HEK293 (cell line): ENCODE measurements around the gene CFAP97D2.

Source experiments
- CTCF ChIA-PET: fragments of 350-600 bp; formaldehyde crosslinking; extraction: SDS; loops from one replicate; lab custom pipeline; 2021; ENCODE audit warnings: antibody characterized with exemption; lab: Yijun Ruan, JAX
- POLR2A ChIA-PET: fragments of 300-600 bp; formaldehyde crosslinking; extraction: SDS; loops from one replicate; lab custom pipeline; 2020; ENCODE audit warnings: antibody characterized with exemption, inconsistent platforms; lab: Yijun Ruan, JAX
- H3K27ac ChIP-seq: fragments of 200-500 bp; sonication (Bioruptor generic); 2 replicates; pipeline ENCODE4 v1.5.1; 2014; ENCODE audit warnings: low read depth, low read length, control low read depth, inconsistent platforms; ENCODE audit errors: extremely low read depth
- H3K36me3 ChIP-seq, 2 experiments: fragments of 200-500 bp in 1 of 2; sonication (Bioruptor generic) in 1 of 2; 1 replicate in 1 of 2; 2 replicates in 1 of 2; pipeline ENCODE4 v1.5.1; 2014 to 2017; ENCODE audit warnings: inconsistent platforms in 2 of 2, low read length in 2 of 2; ENCODE audit not compliant: control insufficient read depth in 2 of 2, insufficient read depth in 1 of 2
- H3K4me1 ChIP-seq: fragments of 200-500 bp; sonication (Bioruptor generic); 2 replicates; pipeline ENCODE4 v1.5.1; 2014; ENCODE audit warnings: mild to moderate bottlenecking, low read length, inconsistent platforms; ENCODE audit not compliant: control insufficient read depth, insufficient read depth
- H3K4me3 ChIP-seq: 2 replicates; pipeline ENCODE4 v1.5.1; 2011; ENCODE audit warnings: low read depth, mild to moderate bottlenecking, control low read depth, low read length, moderate library complexity
- H3K9me3 ChIP-seq: fragments of 200-500 bp; sonication (Bioruptor generic); 2 replicates; pipeline ENCODE4 v1.5.1; 2014; ENCODE audit warnings: low read depth, low read length, inconsistent platforms; ENCODE audit not compliant: control insufficient read depth, insufficient read depth
- HOXA7 ChIP-seq: sonication (generic); formaldehyde crosslinking; IDR thresholded peaks from 2 replicates; pipeline ENCODE4 v1.8.1; 2022; ENCODE audit warnings: missing genetic modification reagents, borderline replicate concordance
- KLF1 ChIP-seq: fragments of 450-650 bp; formaldehyde crosslinking; IDR thresholded peaks from 2 replicates; pipeline ENCODE4 v1.5.1; 2016; ENCODE audit warnings: missing biosample characterization, missing genetic modification characterization
- SCRT2 ChIP-seq: fragments of 450-650 bp; formaldehyde crosslinking; IDR thresholded peaks from 2 replicates; pipeline ENCODE4 v1.5.1; 2016; ENCODE audit warnings: missing biosample characterization, missing genetic modification characterization
- SP7 ChIP-seq: fragments of 450-650 bp; formaldehyde crosslinking; IDR thresholded peaks from 2 replicates; pipeline ENCODE4 v1.5.1; 2016; ENCODE audit warnings: missing biosample characterization, missing genetic modification characterization
- YY2 ChIP-seq: fragments of 450-650 bp; formaldehyde crosslinking; IDR thresholded peaks from 2 replicates; pipeline ENCODE4 v1.5.1; 2016; ENCODE audit warnings: missing biosample characterization, missing genetic modification characterization
- ZFHX2 ChIP-seq: fragments of 450-650 bp; formaldehyde crosslinking; conservative IDR thresholded peaks from 2 replicates; pipeline ENCODE4 v1.5.1; 2016; ENCODE audit warnings: missing biosample characterization, missing genetic modification characterization
- ZNF146 ChIP-seq: fragments of 450-650 bp; formaldehyde crosslinking; IDR thresholded peaks from 2 replicates; pipeline ENCODE4 v1.5.1; 2016; ENCODE audit warnings: missing biosample characterization, missing genetic modification characterization
- ZNF155 ChIP-seq: fragments of 450-650 bp; formaldehyde crosslinking; IDR thresholded peaks from 2 replicates; pipeline ENCODE4 v1.5.1; 2016; ENCODE audit warnings: missing biosample characterization, missing genetic modification characterization
- ZNF16 ChIP-seq: fragments of 450-650 bp; formaldehyde crosslinking; IDR thresholded peaks from 2 replicates; pipeline ENCODE4 v1.5.1; 2016; ENCODE audit warnings: low read depth, missing biosample characterization, missing genetic modification characterization
- ZNF292 ChIP-seq: fragments of 450-650 bp; formaldehyde crosslinking; IDR thresholded peaks from 2 replicates; pipeline ENCODE4 v1.5.1; 2016; ENCODE audit warnings: low read depth, missing biosample characterization, missing genetic modification characterization, borderline replicate concordance
- ZNF324 ChIP-seq: fragments of 450-650 bp; formaldehyde crosslinking; IDR thresholded peaks from 2 replicates; pipeline ENCODE4 v1.5.1; 2016; ENCODE audit warnings: missing biosample characterization, missing genetic modification characterization
- ZNF514 ChIP-seq: fragments of 450-650 bp; formaldehyde crosslinking; IDR thresholded peaks from 2 replicates; pipeline ENCODE4 v1.5.1; 2016; ENCODE audit warnings: missing biosample characterization, missing genetic modification characterization
- ZNF549 ChIP-seq: fragments of 450-650 bp; IDR thresholded peaks from 2 replicates; pipeline ENCODE4 v1.5.1; 2018; ENCODE audit warnings: missing biosample characterization, missing genetic modification characterization, mild to moderate bottlenecking, inconsistent platforms, moderate library complexity
- ZNF560 ChIP-seq: fragments of 450-650 bp; formaldehyde crosslinking; IDR thresholded peaks from 2 replicates; pipeline ENCODE4 v1.5.1; 2017; ENCODE audit warnings: missing biosample characterization, missing genetic modification characterization, borderline replicate concordance
- ZNF624 ChIP-seq: fragments of 450-650 bp; formaldehyde crosslinking; IDR thresholded peaks from 2 replicates; pipeline ENCODE4 v1.5.1; 2017; ENCODE audit warnings: missing biosample characterization, missing genetic modification characterization
- ZNF629 ChIP-seq: fragments of 450-650 bp; formaldehyde crosslinking; IDR thresholded peaks from 2 replicates; pipeline ENCODE4 v1.5.1; 2017; ENCODE audit warnings: missing biosample characterization, missing genetic modification characterization
- ZNF701 ChIP-seq: fragments of 450-650 bp; formaldehyde crosslinking; IDR thresholded peaks from 2 replicates; pipeline ENCODE4 v1.5.1; 2016; ENCODE audit warnings: missing biosample characterization, missing genetic modification characterization
- ZNF768 ChIP-seq: fragments of 450-650 bp; formaldehyde crosslinking; IDR thresholded peaks from 2 replicates; pipeline ENCODE4 v1.5.1; 2018; ENCODE audit warnings: missing biosample characterization, mild to moderate bottlenecking, missing genetic modification characterization
- ZNF837 ChIP-seq: fragments of 450-650 bp; formaldehyde crosslinking; IDR thresholded peaks from 2 replicates; pipeline ENCODE4 v1.5.1; 2016; ENCODE audit warnings: missing biosample characterization, missing genetic modification characterization
- TF ChIP-seq, protein P1 (sequence below): fragments of 450-650 bp; formaldehyde crosslinking; IDR thresholded peaks from 2 replicates; pipeline ENCODE4 v1.5.1; 2016; ENCODE audit warnings: missing biosample characterization, missing genetic modification characterization
- TF ChIP-seq, protein P2 (sequence below): fragments of 450-650 bp; formaldehyde crosslinking; IDR thresholded peaks from 2 replicates; pipeline ENCODE4 v1.5.1; 2016; ENCODE audit warnings: missing biosample characterization, missing genetic modification characterization
- TF ChIP-seq, protein P3 (sequence below): fragments of 450-650 bp; formaldehyde crosslinking; IDR thresholded peaks from 2 replicates; pipeline ENCODE4 v1.5.1; 2016; ENCODE audit warnings: missing biosample characterization, missing genetic modification characterization

CFAP97D2 gene

DNA sequence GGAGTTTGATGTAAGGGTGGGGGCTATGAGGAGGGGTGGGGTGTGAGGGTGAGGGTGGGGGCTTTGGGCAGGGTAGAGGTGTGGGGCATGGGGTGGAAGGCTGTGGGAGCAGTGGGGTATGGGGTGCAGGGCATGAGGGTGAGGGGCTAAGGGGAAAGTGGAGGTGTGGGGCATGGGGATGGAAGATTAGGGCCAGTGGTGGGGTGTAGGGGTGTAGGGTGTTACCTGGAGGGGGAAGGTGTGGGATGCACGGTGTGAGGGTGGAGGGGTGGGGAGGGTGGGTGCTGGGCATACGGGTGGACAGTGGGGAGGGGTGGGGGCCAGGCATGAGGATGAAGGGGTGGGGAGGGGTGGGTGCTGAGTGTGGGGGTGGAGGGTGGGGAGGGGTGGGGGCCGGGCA is 23.7 kb upstream of the CFAP97D2 start (continued):
- TF ChIP-seq YY2: no peak
- TF ChIP-seq ZNF292: no peak
- no peak for TF ChIP-seq ZNF514 (tag by site-specific recombination)
- TF ChIP-seq ZNF16 (tag by site-specific recombination): no peak

DNA sequence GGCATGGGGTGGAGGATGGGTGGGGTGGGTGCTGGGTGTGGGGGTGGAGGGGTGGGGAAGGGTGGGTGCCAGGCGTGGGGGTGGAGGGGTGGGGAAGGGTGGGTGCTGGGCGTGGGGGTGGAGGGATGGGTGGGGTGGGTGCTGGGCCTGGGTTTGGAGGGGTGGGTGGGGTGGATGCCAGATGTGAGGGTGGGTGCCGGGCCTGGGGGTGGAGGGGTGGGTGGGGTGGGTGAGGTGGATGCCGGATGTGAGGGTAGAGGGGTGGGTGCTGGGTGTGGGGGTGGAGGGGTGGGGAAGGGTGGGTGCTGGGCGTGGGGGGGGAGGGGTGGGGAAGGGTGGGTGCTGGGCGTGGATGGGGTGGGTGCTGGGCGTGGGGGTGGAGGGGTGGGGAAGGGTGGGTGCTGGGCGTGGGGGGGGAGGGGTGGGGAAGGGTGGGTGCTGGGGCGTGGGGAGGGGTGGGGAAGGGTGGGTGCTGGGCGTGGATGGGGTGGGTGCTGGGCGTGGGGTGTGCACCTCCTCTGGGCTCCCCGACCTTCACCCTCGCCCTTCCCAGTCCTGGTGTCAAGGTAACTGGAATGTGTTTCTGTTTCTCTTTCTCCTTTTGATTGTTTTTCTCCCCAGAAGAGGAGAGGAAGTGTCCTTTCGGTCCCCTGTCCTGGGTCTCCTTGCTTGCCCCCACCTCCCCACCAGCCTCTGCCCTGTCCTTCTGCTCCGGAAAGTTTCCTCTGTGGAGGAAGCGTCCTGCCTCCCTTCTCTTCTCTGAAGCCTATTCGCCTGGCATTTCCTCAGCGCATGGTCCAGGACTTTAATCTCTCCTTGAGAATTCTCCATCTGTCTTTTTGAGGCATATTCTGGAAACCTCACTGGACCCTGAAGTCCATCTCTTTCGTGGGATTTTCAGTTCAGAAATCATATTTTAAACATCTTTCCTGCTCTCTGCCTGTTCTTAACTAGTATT is 22.9 kb upstream of the CFAP97D2 start:
- no peaks in the 10 kb centered on the region for H3K9me3 ChIP-seq
- H3K36me3 ChIP-seq: no peaks in the 10 kb centered on the region
- H3K4me3 ChIP-seq: no peak overlapping the region
- POLR2A ChIA-PET: no interaction called here
- H3K4me1 ChIP-seq: no peaks in the 10 kb centered on the region
- TF ChIP-seq ZNF837 (tag by site-specific recombination) (no peak), ZNF560 (tag by site-specific recombination) (no peak), ZNF324 (no peak), ZNF701 (tag by site-specific recombination) (no peak), SCRT2 (tag by site-specific recombination) (no peak), ZNF629 (tag by site-specific recombination) (no peak), ZNF292 (no peak), ZNF155 (tag by site-specific recombination) (no peak), ZNF624 (no peak), ZNF549 (tag by site-specific recombination) (no peak), ZNF768 (no peak), KLF1 (tag by site-specific recombination) (peak; percentile 32; the same call in 1 of the 2 replicates), ZNF146 (tag by site-specific recombination) (no peak), SP7 (tag by site-specific recombination) (no peak)
- TF ChIP-seq, protein P1, sequence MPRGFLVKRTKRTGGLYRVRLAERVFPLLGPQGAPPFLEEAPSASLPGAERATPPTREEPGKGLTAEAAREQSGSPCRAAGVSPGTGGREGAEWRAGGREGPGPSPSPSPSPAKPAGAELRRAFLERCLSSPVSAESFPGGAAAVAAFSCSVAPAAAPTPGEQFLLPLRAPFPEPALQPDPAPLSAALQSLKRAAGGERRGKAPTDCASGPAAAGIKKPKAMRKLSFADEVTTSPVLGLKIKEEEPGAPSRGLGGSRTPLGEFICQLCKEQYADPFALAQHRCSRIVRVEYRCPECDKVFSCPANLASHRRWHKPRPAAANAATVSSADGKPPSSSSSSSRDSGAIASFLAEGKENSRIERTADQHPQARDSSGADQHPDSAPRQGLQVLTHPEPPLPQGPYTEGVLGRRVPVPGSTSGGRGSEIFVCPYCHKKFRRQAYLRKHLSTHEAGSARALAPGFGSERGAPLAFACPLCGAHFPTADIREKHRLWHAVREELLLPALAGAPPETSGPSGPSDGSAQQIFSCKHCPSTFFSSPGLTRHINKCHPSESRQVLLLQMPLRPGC (tag by site-specific recombination): no peak
- TF ChIP-seq, protein P2, sequence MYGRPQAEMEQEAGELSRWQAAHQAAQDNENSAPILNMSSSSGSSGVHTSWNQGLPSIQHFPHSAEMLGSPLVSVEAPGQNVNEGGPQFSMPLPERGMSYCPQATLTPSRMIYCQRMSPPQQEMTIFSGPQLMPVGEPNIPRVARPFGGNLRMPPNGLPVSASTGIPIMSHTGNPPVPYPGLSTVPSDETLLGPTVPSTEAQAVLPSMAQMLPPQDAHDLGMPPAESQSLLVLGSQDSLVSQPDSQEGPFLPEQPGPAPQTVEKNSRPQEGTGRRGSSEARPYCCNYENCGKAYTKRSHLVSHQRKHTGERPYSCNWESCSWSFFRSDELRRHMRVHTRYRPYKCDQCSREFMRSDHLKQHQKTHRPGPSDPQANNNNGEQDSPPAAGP (tag by site-specific recombination): peak; percentile 42; the same call in 1 of the 2 replicates
- TF ChIP-seq, protein P3, sequence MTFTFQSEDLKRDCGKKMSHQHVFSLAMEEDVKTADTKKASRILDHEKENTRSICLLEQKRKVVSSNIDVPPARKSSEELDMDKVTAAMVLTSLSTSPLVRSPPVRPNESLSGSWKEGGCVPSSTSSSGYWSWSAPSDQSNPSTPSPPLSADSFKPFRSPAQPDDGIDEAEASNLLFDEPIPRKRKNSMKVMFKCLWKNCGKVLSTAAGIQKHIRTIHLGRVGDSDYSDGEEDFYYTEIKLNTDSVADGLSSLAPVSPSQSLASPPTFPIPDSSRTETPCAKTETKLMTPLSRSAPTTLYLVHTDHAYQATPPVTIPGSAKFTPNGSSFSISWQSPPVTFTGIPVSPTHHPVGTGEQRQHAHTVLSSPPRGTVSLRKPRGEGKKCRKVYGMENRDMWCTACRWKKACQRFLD: no peak
- no peak overlapping the region for H3K27ac ChIP-seq
- CTCF ChIA-PET: no interaction called here

DNA sequence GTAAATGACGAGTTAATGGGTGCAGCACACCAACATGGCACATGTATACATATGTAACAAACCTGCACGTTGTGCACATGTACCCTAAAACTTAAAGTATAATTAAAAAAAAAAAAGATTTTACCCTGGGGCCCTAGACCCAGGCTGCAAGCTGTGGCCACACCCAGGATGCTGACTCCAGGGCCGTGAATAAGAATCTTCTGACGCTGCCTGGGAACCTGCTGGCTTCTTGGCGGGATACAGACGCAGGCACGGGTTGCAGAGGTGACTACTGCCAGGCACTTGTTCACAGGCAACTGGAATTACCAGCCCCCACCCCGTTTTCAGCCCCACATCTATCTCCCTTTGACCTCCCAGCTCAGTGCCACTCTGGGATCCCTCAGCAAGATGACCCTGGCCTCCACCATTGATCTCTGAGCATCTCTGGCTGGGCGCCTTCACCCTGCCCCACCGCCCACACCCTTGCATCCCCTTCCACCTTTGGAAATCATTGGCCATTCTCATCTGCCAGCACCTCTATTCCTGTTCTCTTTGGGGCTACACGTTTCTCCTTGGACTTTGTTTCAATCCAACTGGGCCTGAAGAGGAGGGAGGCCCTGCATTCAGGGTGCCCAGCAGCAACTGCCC is 21.1 kb upstream of the CFAP97D2 start:
- Histone ChIP-seq H3K36me3 (no peaks in the 10 kb centered on the region), H3K4me1 (no peaks in the 10 kb centered on the region), H3K4me3 (no peak overlapping the region), H3K9me3 (no peaks in the 10 kb centered on the region), H3K27ac (no peak overlapping the region)
- 0 out of 2 replicates have a peak, but pooled peaks have one; percentile 6 for TF ChIP-seq ZFHX2
- TF ChIP-seq HOXA7: no peak
- POLR2A ChIA-PET: no interaction called here
- CTCF ChIA-PET: no interaction called here
